Kidney epithelial cell (primary cell): ENCODE data around the gene ETS1. TPM values are rescaled to one million over a fixed set of nuclear protein-coding genes. Genes with fewer than 3 reads are reported as not detected.

Experiments
- DNase-seq: peaks from one replicate; pipeline ENCODE4 v3.0.0-alpha.2; 2010; ENCODE audit warnings: low read depth
- H3K27me3 ChIP-seq: 2 replicates; pipeline ENCODE4 v1.6.0; 2011; ENCODE audit warnings: low read length; ENCODE audit not compliant: control insufficient read depth, insufficient read depth
- H3K36me3 ChIP-seq: 2 replicates; pipeline ENCODE4 v1.5.1; 2011; ENCODE audit warnings: low read length; ENCODE audit not compliant: control insufficient read depth, insufficient read depth
- H3K4me3 ChIP-seq: 2 replicates; pipeline ENCODE4 v1.5.1; 2011; ENCODE audit warnings: low read depth, mild to moderate bottlenecking, control low read depth, low read length
- CTCF ChIP-seq: IDR thresholded peaks from 2 replicates; pipeline ENCODE4 v1.5.1; 2011; ENCODE audit warnings: mild to moderate bottlenecking, moderate library complexity, low read length, control low read depth, inconsistent platforms; ENCODE audit not compliant: insufficient read depth, poor library complexity, severe bottlenecking
- total RNA-seq: library from RNA; depleted of rRNA; stranded (reverse); fragments of >200 nt; gene quantifications from 2 replicates; pipeline ENCODE4 v1.2.3, GENCODE V29; 2015

Gene ETS1
- total RNA-seq, 1 donor from 2014 or later = 224 TPM

- no peaks in the 10 kb centered on the region for H3K27me3 ChIP-seq
- H3K4me3 ChIP-seq = no peak overlapping the region
- peaks cover 3% of the 10 kb centered on the region for H3K36me3 ChIP-seq
- no peak for DNase-seq
- TF ChIP-seq CTCF = no peak
Observed at GRCh38 chr11:128487978-128488377, 99.4 kb downstream of the ETS1 start.

DNA sequence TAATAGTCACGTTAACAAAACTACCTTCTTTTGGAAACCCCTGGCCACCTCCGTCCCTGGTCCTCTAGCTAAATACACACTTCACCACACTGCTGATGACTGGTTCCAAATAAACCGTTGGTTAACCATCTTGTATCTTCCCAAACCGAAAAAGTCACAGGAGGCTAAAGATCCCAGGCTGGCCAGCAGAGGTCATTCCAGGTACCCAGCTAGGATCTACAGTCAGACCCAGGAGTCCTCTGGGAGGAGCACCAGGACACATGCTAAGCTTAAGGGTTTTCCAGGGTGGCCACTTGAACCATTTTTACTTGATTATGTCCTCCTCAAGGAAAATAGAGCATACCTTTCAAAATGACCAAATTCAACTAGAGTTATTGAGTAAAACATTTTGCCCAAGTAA lies 103.2 kb downstream of the ETS1 start:
- DNase-seq = no peak
- H3K27me3 ChIP-seq = no peaks in the 10 kb centered on the region
- peak; percentile 1 for TF ChIP-seq CTCF
- no peak overlapping the region for H3K4me3 ChIP-seq
- peaks cover 1% of the 10 kb centered on the region for H3K36me3 ChIP-seq

DNA sequence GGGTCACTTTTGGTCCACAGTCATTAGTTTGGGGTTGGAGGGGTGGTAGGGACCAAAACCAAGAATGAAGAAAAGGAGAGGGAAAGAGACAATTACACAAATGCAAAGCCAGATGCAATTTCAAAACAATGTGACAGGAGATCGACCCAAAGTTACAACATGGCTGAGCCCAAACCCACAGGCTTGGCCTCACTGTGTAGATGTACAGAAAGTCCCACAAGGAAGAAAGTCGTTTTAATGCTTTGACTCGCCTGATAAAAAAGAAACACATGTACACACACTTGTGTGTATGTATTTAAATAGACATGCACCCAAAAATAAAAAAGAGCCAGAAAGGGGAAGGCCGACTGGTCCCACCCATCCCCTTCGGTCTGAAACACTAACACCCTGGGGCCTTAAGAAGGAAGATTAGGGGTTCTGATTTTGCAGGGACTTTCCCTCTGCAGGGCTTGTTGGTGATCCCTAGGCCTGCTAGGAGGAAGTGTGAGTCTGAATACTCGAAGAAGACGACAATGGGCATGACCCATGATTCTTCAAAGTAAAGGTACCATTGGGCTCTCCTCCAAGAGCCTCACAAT lies 104.1 kb downstream of the ETS1 start:
- Histone ChIP-seq H3K27me3 (no peaks in the 10 kb centered on the region), H3K36me3 (peaks cover 1% of the 10 kb centered on the region), H3K4me3 (no peak overlapping the region)
- DNase-seq = no peak
- TF ChIP-seq CTCF = no peak

DNA sequence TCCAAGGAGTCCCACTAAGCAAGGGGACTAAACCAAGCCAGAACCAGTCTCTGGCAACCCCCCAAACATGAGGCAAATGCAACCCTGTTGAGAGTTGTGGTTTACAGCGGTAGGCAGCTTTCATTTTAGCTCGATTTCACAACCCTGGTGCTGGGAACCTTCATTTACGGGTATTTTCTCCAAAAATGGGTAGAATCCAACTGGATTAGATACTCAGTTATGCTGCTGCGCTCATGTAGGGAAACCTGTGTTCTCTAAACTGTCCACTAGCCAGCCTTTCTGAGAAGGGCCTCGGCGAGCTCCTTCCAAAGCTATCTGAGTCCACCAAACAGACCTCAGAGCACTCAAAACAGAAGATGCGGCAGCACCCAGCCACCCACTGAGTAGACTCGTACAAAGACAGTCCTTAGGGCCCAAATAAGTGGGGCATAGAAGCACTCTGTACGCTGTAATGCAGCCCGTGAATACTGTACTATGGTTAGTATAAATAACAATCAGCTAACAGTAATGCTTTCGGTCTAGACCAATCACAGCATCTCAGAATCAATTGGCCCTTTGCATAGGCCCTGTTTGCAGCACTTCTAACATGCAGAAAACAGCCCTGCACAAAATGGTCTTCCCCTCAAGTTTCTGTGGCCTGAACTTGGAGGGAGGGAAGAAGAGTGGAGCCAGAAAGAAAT lies 104.7 kb downstream of the ETS1 start:
- Histone ChIP-seq H3K27me3 (no peaks in the 10 kb centered on the region), H3K4me3 (no peak overlapping the region), H3K36me3 (peaks cover 1% of the 10 kb centered on the region)
- DNase-seq = no peak
- no peak for TF ChIP-seq CTCF

- H3K27me3 ChIP-seq = no peaks in the 10 kb centered on the region
- DNase-seq = no peak
- H3K4me3 ChIP-seq = no peak overlapping the region
- TF ChIP-seq CTCF = no peak
- peaks cover 1% of the 10 kb centered on the region for H3K36me3 ChIP-seq
Observed at GRCh38 chr11:128482092-128482491, 105.3 kb downstream of the ETS1 start.

DNA sequence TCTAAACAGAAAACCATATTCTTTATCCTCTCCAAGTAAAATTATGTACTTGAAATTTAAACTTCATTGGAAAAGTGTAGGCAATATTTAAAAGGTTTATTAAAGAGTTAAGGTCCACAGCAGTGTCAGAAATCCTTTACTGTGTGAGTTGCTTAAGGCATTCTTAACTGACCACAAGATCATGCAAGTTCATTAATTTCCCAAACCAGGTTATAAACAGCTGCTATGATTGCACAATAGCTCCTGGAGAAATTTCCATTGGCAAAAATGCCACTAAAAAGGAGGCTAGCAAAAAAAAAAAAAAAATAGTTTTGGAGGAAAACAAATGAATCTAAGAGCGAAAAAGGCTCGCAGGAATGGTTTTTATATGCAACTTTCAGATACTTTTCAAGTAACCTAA lies 106.2 kb downstream of the ETS1 start:
- peaks cover 1% of the 10 kb centered on the region for H3K36me3 ChIP-seq
- peak; percentile 79 for DNase-seq
- no peak for TF ChIP-seq CTCF
- no peak overlapping the region for H3K4me3 ChIP-seq
- no peaks in the 10 kb centered on the region for H3K27me3 ChIP-seq
